ENCODE data around the gene HSD17B3.

DNA sequence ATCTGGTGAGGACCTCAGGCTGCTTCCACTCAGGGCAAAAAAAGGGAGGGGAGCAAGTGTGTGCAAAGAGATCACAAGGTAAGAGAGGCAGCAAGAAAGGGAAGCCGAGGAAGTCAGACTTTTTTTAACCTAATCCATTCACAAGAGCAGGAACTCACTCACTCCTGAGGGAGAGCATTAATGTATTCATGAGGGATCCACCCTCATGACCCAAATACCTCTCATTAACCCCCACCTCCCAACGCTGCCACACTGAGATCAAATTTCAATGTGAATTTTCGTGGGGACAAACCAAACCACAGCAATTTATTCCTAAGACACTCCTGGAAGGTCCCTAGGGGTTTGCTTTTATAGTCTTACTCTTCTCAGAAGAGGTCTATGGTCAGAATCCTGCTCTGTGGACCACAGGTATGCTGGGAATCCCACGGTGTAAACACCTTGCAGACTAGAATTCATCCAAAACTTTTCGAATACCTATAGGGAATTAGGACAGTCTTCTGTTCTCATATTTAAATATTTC is 108.7 kb downstream of the HSD17B3 start:
- TF ChIP-seq, protein P1, sequence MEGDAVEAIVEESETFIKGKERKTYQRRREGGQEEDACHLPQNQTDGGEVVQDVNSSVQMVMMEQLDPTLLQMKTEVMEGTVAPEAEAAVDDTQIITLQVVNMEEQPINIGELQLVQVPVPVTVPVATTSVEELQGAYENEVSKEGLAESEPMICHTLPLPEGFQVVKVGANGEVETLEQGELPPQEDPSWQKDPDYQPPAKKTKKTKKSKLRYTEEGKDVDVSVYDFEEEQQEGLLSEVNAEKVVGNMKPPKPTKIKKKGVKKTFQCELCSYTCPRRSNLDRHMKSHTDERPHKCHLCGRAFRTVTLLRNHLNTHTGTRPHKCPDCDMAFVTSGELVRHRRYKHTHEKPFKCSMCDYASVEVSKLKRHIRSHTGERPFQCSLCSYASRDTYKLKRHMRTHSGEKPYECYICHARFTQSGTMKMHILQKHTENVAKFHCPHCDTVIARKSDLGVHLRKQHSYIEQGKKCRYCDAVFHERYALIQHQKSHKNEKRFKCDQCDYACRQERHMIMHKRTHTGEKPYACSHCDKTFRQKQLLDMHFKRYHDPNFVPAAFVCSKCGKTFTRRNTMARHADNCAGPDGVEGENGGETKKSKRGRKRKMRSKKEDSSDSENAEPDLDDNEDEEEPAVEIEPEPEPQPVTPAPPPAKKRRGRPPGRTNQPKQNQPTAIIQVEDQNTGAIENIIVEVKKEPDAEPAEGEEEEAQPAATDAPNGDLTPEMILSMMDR (IDR thresholded peaks at IDR 0.05): no peak
- no peak for TF ChIP-seq ZFX (IDR thresholded peaks at IDR 0.05; ENCODE audit: borderline replicate concordance)

Measured in 22Rv1 (cell line).